ENCODE data around the gene CCDC24. TPM values are rescaled to one million over a fixed set of nuclear protein-coding genes. Genes with fewer than 3 reads are reported as not detected.

Gene CCDC24
- total RNA-seq, 2 donors from 2014 or later, result 6.7 to 21.1 TPM

- Histone ChIP-seq H3K9me3 (no peaks in the 10 kb centered on the region), H3K27me3 (no peaks in the 10 kb centered on the region), H3K36me3 (replicated peaks in 1 of 2; ENCODE audit: insufficient read depth in 1 of 2, low read depth in 2 of 2) (no peaks in the 10 kb centered on the region), H3K4me3 (no peak overlapping the region), H3K27ac (no peak overlapping the region), H3K4me1 (peaks cover 19% of the 10 kb centered on the region)
- 49 to 58% methylated on average over 2 to 13 of the region's 13 CpGs for WGBS, 2 donors
- intact Hi-C loops (cut with DNase I), result no loop called here
- DNase-seq, result peak in 1 of 4 donors; percentile 29
- no peak for ATAC-seq
- no peak for TF ChIP-seq POLR2A (IDR thresholded peaks at IDR 0.05)
- no peak for TF ChIP-seq CTCF (IDR thresholded peaks at IDR 0.05)
Measured at GRCh38 chr1:44012941-44013609, 21.7 kb downstream of the CCDC24 start.

GRCh38 chr1:44013949-44014348 lies 22.6 kb downstream of the CCDC24 start:
- Histone ChIP-seq H3K4me3 (no peak overlapping the region), H3K27me3 (no peaks in the 10 kb centered on the region), H3K4me1 (peaks cover 19% of the 10 kb centered on the region), H3K27ac (no peak overlapping the region), H3K9me3 (no peaks in the 10 kb centered on the region), H3K36me3 (replicated peaks in 1 of 2; ENCODE audit: insufficient read depth in 1 of 2, low read depth in 2 of 2) (no peaks in the 10 kb centered on the region)
- TF ChIP-seq POLR2A (IDR thresholded peaks at IDR 0.05), result no peak
- 73 to 74% methylated on average over 5 of the region's 5 CpGs for WGBS, 2 donors
- ATAC-seq, result no peak
- no peak for DNase-seq
- intact Hi-C loops (cut with DNase I), result no loop called here

GRCh38 chr1:44014365-44015104 lies 23.1 kb downstream of the CCDC24 start:
- Histone ChIP-seq H3K27me3 (no peaks in the 10 kb centered on the region), H3K4me1 (peaks cover 19% of the 10 kb centered on the region), H3K27ac (no peak overlapping the region), H3K4me3 (no peak overlapping the region), H3K36me3 (replicated peaks in 1 of 2; ENCODE audit: insufficient read depth in 1 of 2, low read depth in 2 of 2) (no peaks in the 10 kb centered on the region), H3K9me3 (no peaks in the 10 kb centered on the region)
- DNase-seq (no peak), ATAC-seq (no peak)
- WGBS, 2 donors, result 51 to 65% methylated on average over 5 to 8 of the region's 8 CpGs
- TF ChIP-seq CTCF (IDR thresholded peaks at IDR 0.05) (no peak), POLR2A (IDR thresholded peaks at IDR 0.05) (no peak)
- intact Hi-C loops (cut with DNase I), result no loop called here

- WGBS, 2 donors, result 71 to 79% methylated on average over 3 of the region's 3 CpGs
- H3K27ac ChIP-seq, result no peak overlapping the region
- ATAC-seq (no peak), DNase-seq (no peak)
- H3K4me3 ChIP-seq, result no peak overlapping the region
- no peaks in the 10 kb centered on the region for H3K27me3 ChIP-seq
- H3K9me3 ChIP-seq, result no peaks in the 10 kb centered on the region
- intact Hi-C loops (cut with DNase I), result no loop called here
- no peaks in the 10 kb centered on the region for H3K36me3 ChIP-seq (replicated peaks in 1 of 2; ENCODE audit: insufficient read depth in 1 of 2, low read depth in 2 of 2)
- H3K4me1 ChIP-seq, result peaks cover 19% of the 10 kb centered on the region
- no peak for TF ChIP-seq POLR2A (IDR thresholded peaks at IDR 0.05)
- TF ChIP-seq CTCF (IDR thresholded peaks at IDR 0.05), result no peak
Measured at GRCh38 chr1:44015206-44015605, 23.8 kb downstream of the CCDC24 start.

GRCh38 chr1:44016041-44016889 lies 24.9 kb downstream of the CCDC24 start:
- 76 to 84% methylated on average over 15 to 19 of the region's 20 CpGs for WGBS, 2 donors
- Histone ChIP-seq H3K4me1 (peaks cover 18% of the 10 kb centered on the region), H3K9me3 (no peaks in the 10 kb centered on the region), H3K27me3 (no peaks in the 10 kb centered on the region), H3K36me3 (replicated peaks in 1 of 2; ENCODE audit: insufficient read depth in 1 of 2, low read depth in 2 of 2) (no peaks in the 10 kb centered on the region), H3K27ac (no peak overlapping the region), H3K4me3 (no peak overlapping the region)
- intact Hi-C loops (cut with DNase I), result no loop called here
- ATAC-seq (no peak), DNase-seq (no peak)
- TF ChIP-seq CTCF (IDR thresholded peaks at IDR 0.05) (no peak), POLR2A (IDR thresholded peaks at IDR 0.05) (no peak)
